Gastrocnemius medialis (tissue), 4 donors: ENCODE data around the gene RAB25.

Experiments
- CTCF ChIP-seq, 5 experiments: fragments of 450-650 bp in 3 of 5; fragments of 200-600 bp in 2 of 5; sonication (generic) in 2 of 5; IDR thresholded peaks in 4 of 5; conservative IDR thresholded peaks in 1 of 5; 1 replicate in 4 of 5; 2 replicates in 1 of 5; pipeline ENCODE4 v1.5.1; 2016 to 2019; ENCODE audit warnings: antibody characterized with exemption in 5 of 5, mild to moderate bottlenecking in 3 of 5, moderate library complexity in 3 of 5
- POLR2A ChIP-seq, 2 donors: fragments of 450-650 bp; IDR thresholded peaks; one replicate each; pipeline ENCODE4 v1.6.1; 2017; ENCODE audit warnings: antibody characterized with exemption in 2 of 2, mild to moderate bottlenecking in 2 of 2, moderate library complexity in 2 of 2

- no peak for TF ChIP-seq CTCF (IDR thresholded peaks at IDR 0.05 in 4 of 5, conservative IDR thresholded peaks at IDR 0.05 in 1 of 5)
- no peak for TF ChIP-seq POLR2A (IDR thresholded peaks at IDR 0.05)
Measured at GRCh38 chr1:156101880-156102279, 40.9 kb downstream of the RAB25 start.
